ENCODE measurements around the gene POU3F1.

DNA sequence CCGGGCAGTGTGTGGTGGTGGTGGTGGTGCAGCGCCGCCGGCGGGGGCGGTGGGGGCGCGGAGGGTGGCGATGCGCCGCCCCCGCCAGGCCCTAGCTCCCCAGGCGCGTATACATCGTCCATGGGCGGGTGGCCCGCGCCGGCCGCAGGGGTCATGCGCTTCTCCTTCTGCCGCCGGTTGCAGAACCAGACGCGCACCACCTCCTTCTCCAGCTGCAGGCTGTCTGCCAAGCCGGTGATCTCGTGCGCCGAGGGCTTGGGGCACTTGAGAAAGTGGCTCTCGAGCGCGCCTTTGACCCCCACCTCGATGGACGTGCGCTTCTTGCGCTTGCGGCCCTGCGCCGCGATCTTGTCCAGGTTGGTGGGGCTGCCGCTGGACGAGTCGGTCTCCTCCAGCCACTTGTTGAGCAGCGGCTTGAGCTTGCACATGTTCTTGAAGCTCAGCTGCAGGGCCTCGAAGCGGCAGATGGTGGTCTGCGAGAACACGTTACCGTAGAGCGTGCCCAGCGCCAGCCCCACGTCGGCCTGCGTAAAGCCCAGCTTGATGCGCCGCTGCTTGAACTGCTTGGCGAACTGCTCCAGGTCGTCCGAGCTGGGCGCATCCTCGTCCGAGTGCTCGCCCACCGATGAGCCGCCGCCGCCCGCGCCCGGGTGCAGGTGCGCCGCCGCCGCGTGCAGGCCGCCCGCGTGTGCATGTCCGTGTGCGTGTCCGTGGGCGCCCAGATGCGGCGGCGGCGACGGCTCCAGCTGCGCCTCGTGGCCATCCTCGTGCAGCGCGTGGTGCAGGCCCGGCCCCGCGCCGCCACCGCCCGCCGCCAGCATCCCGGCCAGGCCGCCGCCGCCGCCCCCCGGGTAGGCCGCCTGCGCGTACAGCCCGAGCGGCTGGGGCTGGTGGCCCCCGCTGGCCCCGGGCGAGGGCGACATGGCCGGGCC lies 926 bp downstream of the POU3F1 start:
- TF ChIP-seq, protein P1, sequence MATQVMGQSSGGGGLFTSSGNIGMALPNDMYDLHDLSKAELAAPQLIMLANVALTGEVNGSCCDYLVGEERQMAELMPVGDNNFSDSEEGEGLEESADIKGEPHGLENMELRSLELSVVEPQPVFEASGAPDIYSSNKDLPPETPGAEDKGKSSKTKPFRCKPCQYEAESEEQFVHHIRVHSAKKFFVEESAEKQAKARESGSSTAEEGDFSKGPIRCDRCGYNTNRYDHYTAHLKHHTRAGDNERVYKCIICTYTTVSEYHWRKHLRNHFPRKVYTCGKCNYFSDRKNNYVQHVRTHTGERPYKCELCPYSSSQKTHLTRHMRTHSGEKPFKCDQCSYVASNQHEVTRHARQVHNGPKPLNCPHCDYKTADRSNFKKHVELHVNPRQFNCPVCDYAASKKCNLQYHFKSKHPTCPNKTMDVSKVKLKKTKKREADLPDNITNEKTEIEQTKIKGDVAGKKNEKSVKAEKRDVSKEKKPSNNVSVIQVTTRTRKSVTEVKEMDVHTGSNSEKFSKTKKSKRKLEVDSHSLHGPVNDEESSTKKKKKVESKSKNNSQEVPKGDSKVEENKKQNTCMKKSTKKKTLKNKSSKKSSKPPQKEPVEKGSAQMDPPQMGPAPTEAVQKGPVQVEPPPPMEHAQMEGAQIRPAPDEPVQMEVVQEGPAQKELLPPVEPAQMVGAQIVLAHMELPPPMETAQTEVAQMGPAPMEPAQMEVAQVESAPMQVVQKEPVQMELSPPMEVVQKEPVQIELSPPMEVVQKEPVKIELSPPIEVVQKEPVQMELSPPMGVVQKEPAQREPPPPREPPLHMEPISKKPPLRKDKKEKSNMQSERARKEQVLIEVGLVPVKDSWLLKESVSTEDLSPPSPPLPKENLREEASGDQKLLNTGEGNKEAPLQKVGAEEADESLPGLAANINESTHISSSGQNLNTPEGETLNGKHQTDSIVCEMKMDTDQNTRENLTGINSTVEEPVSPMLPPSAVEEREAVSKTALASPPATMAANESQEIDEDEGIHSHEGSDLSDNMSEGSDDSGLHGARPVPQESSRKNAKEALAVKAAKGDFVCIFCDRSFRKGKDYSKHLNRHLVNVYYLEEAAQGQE (tag by site-specific recombination; IDR thresholded peaks at IDR 0.05), result no peak
- TF ChIP-seq CTCF (tag by site-specific recombination; IDR thresholded peaks at IDR 0.05), result no peak
- TF ChIP-seq, protein P2, sequence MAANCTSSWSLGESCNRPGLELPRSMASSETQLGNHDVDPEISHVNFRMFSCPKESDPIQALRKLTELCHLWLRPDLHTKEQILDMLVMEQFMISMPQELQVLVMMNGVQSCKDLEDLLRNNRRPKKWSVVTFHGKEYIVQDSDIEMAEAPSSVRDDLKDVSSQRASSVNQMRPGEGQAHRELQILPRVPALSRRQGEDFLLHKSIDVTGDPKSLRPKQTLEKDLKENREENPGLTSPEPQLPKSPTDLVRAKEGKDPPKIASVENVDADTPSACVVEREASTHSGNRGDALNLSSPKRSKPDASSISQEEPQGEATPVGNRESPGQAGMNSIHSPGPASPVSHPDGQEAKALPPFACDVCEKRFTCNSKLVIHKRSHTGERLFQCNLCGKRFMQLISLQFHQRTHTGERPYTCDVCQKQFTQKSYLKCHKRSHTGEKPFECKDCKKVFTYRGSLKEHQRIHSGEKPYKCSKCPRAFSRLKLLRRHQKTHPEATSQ (tag by site-specific recombination; IDR thresholded peaks at IDR 0.05), result no peak
